ENCODE measurements around the gene JAZF1.

DNA sequence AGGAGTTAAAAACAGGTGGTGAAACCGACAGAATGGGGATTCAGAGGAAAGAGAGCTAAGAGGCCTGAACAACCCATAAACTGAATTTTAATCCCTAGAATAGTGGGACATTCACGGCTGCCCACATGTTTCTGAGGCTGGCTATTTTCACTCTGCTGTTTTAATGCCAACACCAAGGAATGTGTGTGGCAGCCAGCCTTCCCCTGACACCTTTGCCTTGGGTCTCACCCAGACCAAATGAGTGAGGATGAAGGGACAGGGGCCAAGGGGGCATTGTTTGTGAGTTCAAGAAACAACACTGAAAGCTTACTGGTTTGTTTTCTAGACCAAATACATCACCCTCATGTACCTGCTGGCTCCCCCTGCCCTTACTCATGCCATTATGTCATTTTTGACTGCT, 164.3 kb downstream of the JAZF1 start:
- TF ChIP-seq POLR2A (IDR thresholded peaks at IDR 0.05) (no peak), CTCF (IDR thresholded peaks at IDR 0.05) (no peak)
